Activated CD4-positive, CD25-positive, alpha-beta regulatory T cell treated with anti-CD3 and anti-CD28 coated beads, Interleukin-2, amount 50 U/mL, for 72 hours (primary cell): ENCODE measurements around the gene RAI14.
"Not testable (repeated sequence)": the region's sequence is repeated elsewhere in the genome, so short reads cannot be mapped to it uniquely, and the experiment has no call there.

ENCODE experiments used
- DNase-seq: peaks from one replicate; pipeline ENCODE4 v3.0.0; 2021

Gene RAI14

GRCh38 chr5:34736445-34737115 lies 80.5 kb downstream of the RAI14 start:
- DNase-seq, result no peak

GRCh38 chr5:34737731-34738130 lies 81.6 kb downstream of the RAI14 start:
- no peak for DNase-seq

GRCh38 chr5:34738381-34738780 lies 82.3 kb downstream of the RAI14 start:
- DNase-seq, result no peak

GRCh38 chr5:34740389-34740806 lies 84.3 kb downstream of the RAI14 start:
- DNase-seq, result no peak

- DNase-seq, result no peak
Observed at GRCh38 chr5:34742061-34742460, 85.9 kb downstream of the RAI14 start.

- DNase-seq, result no peak
Observed at GRCh38 chr5:34743878-34744277, 87.8 kb downstream of the RAI14 start.

- no peak for DNase-seq
Observed at GRCh38 chr5:34748431-34748830, 92.3 kb downstream of the RAI14 start.

- DNase-seq, result no peak
Observed at GRCh38 chr5:34749431-34749873, 93.3 kb downstream of the RAI14 start.

GRCh38 chr5:34750206-34750605 lies 94.1 kb downstream of the RAI14 start:
- no peak for DNase-seq

GRCh38 chr5:34751807-34752736 lies 95.9 kb downstream of the RAI14 start:
- no peak for DNase-seq

- DNase-seq, result not testable (repeated sequence)
Observed at GRCh38 chr5:34753236-34753635, 97.1 kb downstream of the RAI14 start.

GRCh38 chr5:34755926-34756325 lies 99.8 kb downstream of the RAI14 start:
- DNase-seq, result no peak

GRCh38 chr5:34756781-34757624 lies 100.9 kb downstream of the RAI14 start:
- DNase-seq, result no peak

GRCh38 chr5:34758514-34758913 lies 102.4 kb downstream of the RAI14 start:
- DNase-seq, result no peak

- DNase-seq, result not testable (repeated sequence)
Observed at GRCh38 chr5:34759213-34759612, 103.1 kb downstream of the RAI14 start.

GRCh38 chr5:34765662-34766061 lies 109.5 kb downstream of the RAI14 start:
- no peak for DNase-seq

- no peak for DNase-seq
Observed at GRCh38 chr5:34767180-34767579, 111.1 kb downstream of the RAI14 start.

- no peak for DNase-seq
Observed at GRCh38 chr5:34770486-34770885, 114.4 kb downstream of the RAI14 start.

GRCh38 chr5:34771076-34771475 lies 114.9 kb downstream of the RAI14 start:
- no peak for DNase-seq

GRCh38 chr5:34772267-34773098 lies 116.4 kb downstream of the RAI14 start:
- DNase-seq, result no peak

GRCh38 chr5:34774139-34774538 lies 118.0 kb downstream of the RAI14 start:
- no peak for DNase-seq

- DNase-seq, result not testable (repeated sequence)
Observed at GRCh38 chr5:34774678-34775077, 118.5 kb downstream of the RAI14 start.
